BLaER1 (cell line): ENCODE measurements around the gene GLTP.
A peak's percentile ranks its signal among the peaks of the same experiment; 100 is the strongest.

Source experiments
- H3K27ac ChIP-seq: shearing (Covaris generic); formaldehyde crosslinking; 2 replicates; pipeline ENCODE4 v1.8.1; 2022
- H3K27me3 ChIP-seq: shearing (Covaris generic); formaldehyde crosslinking; 2 replicates; pipeline ENCODE4 v1.8.1; 2022
- H3K36me3 ChIP-seq: shearing (Covaris generic); formaldehyde crosslinking; 2 replicates; pipeline ENCODE4 v1.8.1; 2022
- H3K4me1 ChIP-seq: shearing (Covaris generic); formaldehyde crosslinking; 2 replicates; pipeline ENCODE4 v1.8.1; 2022
- H3K4me2 ChIP-seq: shearing (Covaris generic); formaldehyde crosslinking; 2 replicates; pipeline ENCODE4 v1.8.1; 2022
- H3K4me3 ChIP-seq: shearing (Covaris generic); formaldehyde crosslinking; 2 replicates; pipeline ENCODE4 v1.8.1; 2022
- H3K9ac ChIP-seq: shearing (Covaris generic); formaldehyde crosslinking; 2 replicates; pipeline ENCODE4 v1.8.1; 2022
- H3K9me3 ChIP-seq: shearing (Covaris generic); formaldehyde crosslinking; 2 replicates; pipeline ENCODE4 v1.8.1; 2022
- H4K20me1 ChIP-seq: shearing (Covaris generic); formaldehyde crosslinking; 2 replicates; pipeline ENCODE4 v1.8.1; 2022
- Cebpa-rat ChIP-seq: shearing (Covaris generic); IDR thresholded peaks from 2 replicates; pipeline ENCODE4 v1.8.1; 2022

Gene GLTP

DNA sequence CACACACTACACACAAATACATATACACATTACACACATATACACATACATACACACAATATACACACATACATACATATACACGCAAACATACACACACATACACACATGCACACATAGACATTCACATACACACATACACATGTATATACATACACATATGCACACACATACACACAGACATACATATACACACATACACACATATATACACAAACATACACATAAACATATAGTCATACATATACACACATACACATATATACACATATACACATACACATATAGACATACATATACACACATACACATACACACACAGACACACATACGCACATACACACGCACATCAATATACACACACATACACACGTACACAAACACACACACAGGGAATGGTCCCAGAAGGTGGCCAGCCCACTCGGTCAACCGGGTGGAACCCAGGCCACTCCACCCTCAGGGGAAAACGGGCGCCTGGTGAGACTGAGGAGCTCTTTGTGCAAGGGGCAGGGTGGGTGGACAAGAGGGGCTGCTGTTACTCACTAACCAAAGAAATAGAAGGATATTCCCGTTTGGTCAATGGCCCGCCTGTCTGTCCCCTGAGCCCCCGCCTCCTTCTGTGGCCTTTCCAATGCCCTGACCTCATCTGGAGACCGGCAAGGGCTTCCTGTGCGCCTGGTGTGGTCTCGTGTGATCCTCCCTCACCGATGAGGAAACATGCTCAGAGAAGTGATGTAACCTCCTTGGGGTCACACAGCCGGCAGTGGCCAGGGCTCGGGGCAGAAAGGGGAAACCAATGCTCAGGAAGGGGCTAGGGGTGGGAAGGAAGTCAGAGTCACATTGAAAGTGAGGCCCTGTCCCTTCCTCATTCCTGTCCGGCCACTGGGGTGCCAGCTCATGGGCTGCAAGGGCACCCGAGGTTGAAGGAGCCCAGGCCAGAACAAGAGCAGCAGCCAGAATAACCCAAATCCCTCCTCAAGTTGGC lies 52.5 kb downstream of the GLTP start:
- H3K9me3 ChIP-seq = no peaks in the 10 kb centered on the region
- 0 out of 2 replicates have a peak overlapping the region, but pooled peaks have one; percentile 4 for H3K4me2 ChIP-seq
- H3K36me3 ChIP-seq = no peaks in the 10 kb centered on the region
- H3K4me3 ChIP-seq = no peak overlapping the region
- peaks cover 20% of the 10 kb centered on the region for H3K27me3 ChIP-seq
- H3K4me1 ChIP-seq = peaks cover 12% of the 10 kb centered on the region
- TF ChIP-seq Cebpa-rat = no peak
- H3K9ac ChIP-seq = no peak overlapping the region
- H3K27ac ChIP-seq = no peak overlapping the region
- H4K20me1 ChIP-seq = peaks cover 5% of the 10 kb centered on the region; the same call in 1 of the 2 replicates

DNA sequence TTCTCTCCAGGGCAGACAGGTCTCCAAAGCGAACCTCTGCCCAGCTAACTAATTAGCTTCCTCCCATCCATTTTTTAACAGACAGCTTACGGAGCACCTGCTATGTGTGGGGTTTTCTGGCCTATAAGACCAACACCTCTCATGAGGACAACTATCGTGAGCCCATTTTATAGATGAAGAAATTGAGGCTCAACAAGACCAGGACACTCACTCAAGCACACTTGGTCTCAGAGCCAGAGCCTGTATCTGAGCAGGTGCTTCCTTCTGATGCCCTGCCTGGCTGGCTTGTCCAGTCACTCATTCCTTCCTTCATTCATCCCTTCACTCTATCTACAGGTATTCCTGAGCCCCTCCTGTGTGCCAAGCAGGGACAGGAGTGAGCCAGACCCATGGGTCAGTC lies 53.3 kb downstream of the GLTP start:
- peaks cover 2% of the 10 kb centered on the region; the same call in 1 of the 2 replicates for H4K20me1 ChIP-seq
- H3K4me2 ChIP-seq = no peak overlapping the region
- peaks cover 13% of the 10 kb centered on the region for H3K27me3 ChIP-seq
- H3K36me3 ChIP-seq = no peaks in the 10 kb centered on the region
- TF ChIP-seq Cebpa-rat = no peak
- H3K9ac ChIP-seq = no peak overlapping the region
- H3K4me1 ChIP-seq = peaks cover 12% of the 10 kb centered on the region
- no peak overlapping the region for H3K4me3 ChIP-seq
- H3K9me3 ChIP-seq = no peaks in the 10 kb centered on the region
- no peak overlapping the region for H3K27ac ChIP-seq

DNA sequence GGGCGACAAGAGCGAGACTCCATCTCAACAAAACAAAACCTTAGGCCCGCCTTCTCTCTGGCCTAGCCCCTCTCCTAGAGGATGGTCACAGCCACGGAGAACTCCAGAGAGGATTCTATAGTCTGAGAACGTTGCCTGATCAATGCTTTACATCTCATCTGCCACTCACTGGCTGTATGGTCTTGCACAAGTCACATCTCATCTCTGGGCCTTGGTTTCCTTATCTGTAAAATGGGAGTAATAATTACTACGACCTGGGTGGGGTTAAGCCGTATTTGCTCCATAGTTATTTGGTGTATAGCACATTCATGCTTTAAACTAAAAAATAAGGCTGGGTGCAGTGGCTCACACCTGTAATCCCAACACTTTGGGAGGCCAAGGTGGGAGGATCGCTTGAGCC lies 55.6 kb downstream of the GLTP start:
- Histone ChIP-seq H3K36me3 (no peaks in the 10 kb centered on the region), H3K4me2 (no peak overlapping the region), H3K9ac (no peak overlapping the region), H3K9me3 (no peaks in the 10 kb centered on the region), H3K4me1 (peaks cover 12% of the 10 kb centered on the region), H4K20me1 (no peaks in the 10 kb centered on the region), H3K27ac (no peak overlapping the region), H3K4me3 (no peak overlapping the region), H3K27me3 (peaks cover 3% of the 10 kb centered on the region; the same call in 1 of the 2 replicates)
- no peak for TF ChIP-seq Cebpa-rat

DNA sequence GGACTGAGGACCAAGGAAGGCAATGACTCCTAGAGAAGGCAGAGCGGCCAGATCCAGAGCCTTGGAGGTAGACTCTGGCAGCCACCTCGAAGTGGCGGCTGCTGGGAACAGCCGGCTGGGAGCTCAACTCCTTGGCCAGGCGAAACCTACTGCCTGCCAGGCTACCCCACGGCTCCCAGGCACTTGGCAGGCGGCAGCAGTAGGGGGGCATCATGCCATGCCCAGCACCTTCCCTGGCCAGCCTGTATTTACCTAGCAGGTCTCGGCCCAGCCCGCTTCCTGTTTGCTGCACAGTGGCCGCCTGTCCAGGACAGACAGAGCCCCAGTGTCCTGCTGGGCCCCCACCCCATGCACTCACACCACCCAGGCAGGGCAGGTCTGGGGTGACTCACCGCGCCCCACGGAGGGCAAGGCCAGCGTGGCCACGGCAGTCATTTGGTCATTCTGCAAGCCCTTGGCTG lies 57.4 kb downstream of the GLTP start:
- H3K27me3 ChIP-seq = no peaks in the 10 kb centered on the region
- H3K4me2 ChIP-seq = no peak overlapping the region
- no peaks in the 10 kb centered on the region for H4K20me1 ChIP-seq
- H3K4me1 ChIP-seq = peaks cover 8% of the 10 kb centered on the region
- H3K36me3 ChIP-seq = no peaks in the 10 kb centered on the region
- no peak overlapping the region for H3K27ac ChIP-seq
- H3K9me3 ChIP-seq = no peaks in the 10 kb centered on the region
- no peak overlapping the region for H3K4me3 ChIP-seq
- no peak for TF ChIP-seq Cebpa-rat
- H3K9ac ChIP-seq = no peak overlapping the region

DNA sequence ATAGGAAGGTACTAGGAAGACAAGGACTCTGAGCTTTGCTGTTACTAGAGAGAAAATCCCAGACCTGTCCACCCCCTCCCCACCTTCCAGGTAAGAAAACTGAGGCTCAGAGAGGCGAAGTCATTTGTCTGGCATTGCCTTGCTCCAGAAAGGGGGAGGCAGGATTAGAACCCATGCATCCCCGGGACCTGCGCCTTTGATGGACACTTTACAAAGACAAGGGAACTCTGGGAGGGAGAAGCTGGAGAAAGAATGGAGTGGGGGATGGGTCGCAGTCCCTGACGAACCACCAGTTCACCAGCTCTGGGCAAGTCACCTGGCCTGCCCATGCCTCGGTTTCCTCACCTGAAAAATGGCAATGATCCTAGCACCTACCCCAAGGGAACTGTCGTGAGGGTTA lies 57.9 kb downstream of the GLTP start:
- H3K9me3 ChIP-seq = no peaks in the 10 kb centered on the region
- no peaks in the 10 kb centered on the region for H3K27me3 ChIP-seq
- H3K9ac ChIP-seq = no peak overlapping the region
- TF ChIP-seq Cebpa-rat = no peak
- H4K20me1 ChIP-seq = no peaks in the 10 kb centered on the region
- H3K4me3 ChIP-seq = no peak overlapping the region
- peaks cover 8% of the 10 kb centered on the region for H3K4me1 ChIP-seq
- no peaks in the 10 kb centered on the region for H3K36me3 ChIP-seq
- no peak overlapping the region for H3K27ac ChIP-seq
- no peak overlapping the region for H3K4me2 ChIP-seq

DNA sequence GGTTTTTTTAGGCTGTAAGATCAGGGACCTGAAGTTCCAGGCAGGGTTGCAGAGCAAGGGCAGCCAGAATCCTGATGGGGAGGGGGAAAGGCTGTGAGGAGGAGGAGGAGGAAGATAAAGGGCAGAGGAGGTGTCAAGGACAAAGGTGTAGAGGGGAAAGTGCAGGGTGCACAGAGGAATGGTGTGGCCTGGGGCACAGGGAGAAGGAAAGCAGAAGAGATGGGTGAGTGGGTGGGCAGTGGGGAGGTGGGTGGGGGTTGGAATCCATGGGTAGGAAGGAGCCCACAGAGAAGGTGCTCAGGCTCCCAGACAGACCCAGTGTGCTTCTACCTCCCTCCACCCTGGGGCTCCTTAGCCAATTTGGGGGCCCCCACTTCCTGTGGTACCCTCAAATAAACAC lies 58.4 kb downstream of the GLTP start:
- Histone ChIP-seq H3K9ac (no peak overlapping the region), H3K4me3 (no peak overlapping the region), H3K4me2 (no peak overlapping the region), H4K20me1 (no peaks in the 10 kb centered on the region), H3K9me3 (no peaks in the 10 kb centered on the region), H3K36me3 (no peaks in the 10 kb centered on the region), H3K27me3 (no peaks in the 10 kb centered on the region), H3K27ac (no peak overlapping the region), H3K4me1 (peaks cover 8% of the 10 kb centered on the region)
- no peak for TF ChIP-seq Cebpa-rat

DNA sequence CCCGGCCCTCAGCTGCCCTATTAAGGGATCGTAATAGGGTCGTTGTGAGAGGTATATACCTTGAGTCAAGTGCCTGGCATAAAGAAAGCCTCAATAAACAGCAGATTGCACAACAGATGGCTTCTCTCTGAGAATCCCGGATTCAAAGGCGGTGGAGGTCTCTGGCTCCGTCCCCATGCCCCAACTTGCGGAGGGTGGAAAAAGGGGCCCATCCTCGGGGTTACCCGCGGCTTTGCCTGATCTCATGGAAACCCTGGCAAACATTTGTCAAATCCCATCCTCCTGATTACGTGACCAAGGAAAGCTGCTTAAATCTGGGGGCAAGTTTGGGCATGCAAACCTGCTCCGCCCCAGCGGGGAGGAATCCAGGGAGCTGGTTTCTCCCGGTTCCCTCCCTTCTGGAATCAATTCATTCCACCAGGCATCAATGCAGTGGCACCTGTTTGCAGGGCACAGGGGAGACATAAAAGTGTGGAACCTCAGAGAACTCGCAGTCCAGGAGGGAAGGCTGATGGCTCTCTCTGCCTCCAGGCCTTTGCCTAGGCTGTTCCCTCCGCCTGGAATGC lies 59.4 kb downstream of the GLTP start:
- Histone ChIP-seq H3K27ac (no peak overlapping the region), H3K27me3 (no peaks in the 10 kb centered on the region)
- TF ChIP-seq Cebpa-rat = no peak

DNA sequence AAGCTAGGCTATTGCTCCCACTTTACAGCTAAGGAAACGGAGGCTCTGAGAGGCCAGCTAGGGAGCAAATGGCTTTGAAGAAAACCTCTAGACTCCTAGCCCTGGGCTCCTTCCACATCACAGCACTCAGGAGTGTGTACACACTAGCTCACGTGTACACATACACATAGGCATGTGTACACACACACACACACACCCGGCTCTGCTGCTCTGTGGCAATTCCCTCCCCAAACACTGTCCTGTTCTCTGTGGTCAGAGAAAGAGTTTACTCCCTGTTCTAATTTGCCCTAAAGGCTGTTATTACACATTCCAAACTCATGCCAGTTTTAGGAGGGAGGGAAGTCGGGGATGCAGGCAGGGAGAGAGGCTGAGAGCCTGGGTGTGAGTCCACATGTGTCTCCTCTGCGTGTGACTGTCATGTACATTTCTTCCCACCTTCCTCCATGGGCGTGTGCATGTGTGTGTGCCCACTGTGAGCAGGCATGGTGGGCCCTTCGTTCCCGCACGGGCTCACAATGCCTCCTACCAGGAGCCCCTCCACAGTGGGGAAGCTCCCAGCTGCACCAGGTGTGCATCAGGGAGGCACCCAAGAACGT lies 61.3 kb downstream of the GLTP start:
- H3K4me2 ChIP-seq = no peak overlapping the region
- H3K4me1 ChIP-seq = 0 out of 2 replicates have a peak, but pooled peaks cover 7% of the 10 kb centered on the region
- no peaks in the 10 kb centered on the region for H3K27me3 ChIP-seq
- no peak overlapping the region for H3K27ac ChIP-seq
- no peaks in the 10 kb centered on the region for H4K20me1 ChIP-seq
- H3K9me3 ChIP-seq = no peaks in the 10 kb centered on the region
- no peak for TF ChIP-seq Cebpa-rat
- H3K36me3 ChIP-seq = no peaks in the 10 kb centered on the region
- no peak overlapping the region for H3K4me3 ChIP-seq
- no peak overlapping the region for H3K9ac ChIP-seq

More for the DNA sequence above, 59.4 kb downstream of the GLTP start:
- Histone ChIP-seq H3K4me3 (no peak overlapping the region), H3K4me2 (no peak overlapping the region), H3K36me3 (no peaks in the 10 kb centered on the region), H4K20me1 (no peaks in the 10 kb centered on the region), H3K4me1 (no peaks in the 10 kb centered on the region), H3K9ac (no peak overlapping the region), H3K9me3 (no peaks in the 10 kb centered on the region)

DNA sequence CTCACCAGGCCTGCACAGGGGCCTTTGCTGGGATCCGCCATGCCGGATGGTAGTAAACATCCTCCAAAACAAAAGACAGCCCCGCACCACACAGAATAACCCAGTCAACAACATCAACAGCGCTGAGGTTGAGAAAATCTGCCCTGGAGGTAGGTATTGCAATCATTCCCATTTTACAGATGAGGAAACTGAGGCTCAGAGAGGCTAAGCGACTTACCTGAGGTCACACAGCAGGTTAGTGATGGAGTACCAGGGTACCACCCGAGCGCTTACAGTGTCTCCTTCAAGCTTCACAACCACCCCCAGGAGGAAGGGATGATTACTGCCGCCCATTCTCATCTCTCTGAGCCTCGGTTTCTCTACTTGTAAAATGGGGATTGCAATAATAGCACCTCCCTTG lies 62.1 kb downstream of the GLTP start:
- Histone ChIP-seq H3K4me1 (0 out of 2 replicates have a peak, but pooled peaks cover 7% of the 10 kb centered on the region), H3K9ac (no peak overlapping the region), H4K20me1 (no peaks in the 10 kb centered on the region), H3K36me3 (no peaks in the 10 kb centered on the region), H3K4me3 (no peak overlapping the region), H3K27ac (no peak overlapping the region), H3K27me3 (no peaks in the 10 kb centered on the region), H3K9me3 (no peaks in the 10 kb centered on the region), H3K4me2 (no peak overlapping the region)
- no peak for TF ChIP-seq Cebpa-rat
